ENCODE results near the gene USP6NL. TPM values are rescaled to one million over a fixed set of nuclear protein-coding genes. Genes with fewer than 3 reads are reported as not detected.
A peak's percentile ranks its signal among the peaks of the same experiment; 100 is the strongest.

Gene USP6NL
- total and polyA plus RNA-seq, 9 of the 15 experiments (the other 6 are each of a cell fraction or from before 2014, with no cell fraction given): 3.2 to 26.6 (median 19.8) TPM

GRCh38 chr10:11612021-11613001, 861 bp upstream of the USP6NL start (continued):
- TF ChIP-seq TAF15 (IDR thresholded peaks at IDR 0.05; ENCODE audit: low read depth, low read length) (no peak), MEF2D (tag; conservative IDR thresholded peaks at IDR 0.05; ENCODE audit: low read depth) (peak; percentile 60; the same call in 1 of the 2 replicates), SRSF3 (IDR thresholded peaks at IDR 0.05; ENCODE audit: insufficient read depth, low read length) (no peak), ZNF764 (CRISPR knock-in tag; IDR thresholded peaks at IDR 0.05; ENCODE audit: low read depth) (no peak), GABPA (tag; conservative IDR thresholded peaks at IDR 0.05; ENCODE audit: low read depth) (peak; percentile 20; the same call in 1 of the 2 replicates), SMAD3 (CRISPR knock-in tag; conservative IDR thresholded peaks at IDR 0.05) (peak; percentile 64; the same call in 1 of the 2 replicates), SRSF7 (optimal IDR thresholded peaks at IDR 0.05; ENCODE audit: low read depth, low read length) (no peak), BRD9 (IDR thresholded peaks at IDR 0.05; ENCODE audit: low read depth, partially characterized antibody) (peak; percentile 93), SMARCA4 (IDR thresholded peaks at IDR 0.05) (peak; percentile 98), ZKSCAN3 (CRISPR knock-in tag; IDR thresholded peaks at IDR 0.05) (no peak), ETV5 (CRISPR knock-in tag; IDR thresholded peaks at IDR 0.05; ENCODE audit: low read depth) (peak; percentile 74), E2F5 (CRISPR knock-in tag; IDR thresholded peaks at IDR 0.05) (no peak), ZNF175 (CRISPR knock-in tag; IDR thresholded peaks at IDR 0.05; ENCODE audit: low read depth) (peak; percentile 73), ADNP (tag; IDR thresholded peaks at IDR 0.05) (peak; percentile 79), RNF2 (IDR thresholded peaks at IDR 0.05) (peak; percentile 94), HNRNPH1 (optimal IDR thresholded peaks at IDR 0.05; ENCODE audit: low read depth, low read length) (no peak), GABPB2 (CRISPR knock-in tag; conservative IDR thresholded peaks at IDR 0.05) (0 out of 2 replicates have a peak, but pooled peaks have one; percentile 8), TCF7 (IDR thresholded peaks at IDR 0.05; ENCODE audit: borderline replicate concordance) (peak; percentile 80; the same call in 1 of the 2 replicates), ETV1 (tag; conservative IDR thresholded peaks at IDR 0.05; ENCODE audit: low read depth) (peak; percentile 81)
- TF ChIP-seq, protein P1, sequence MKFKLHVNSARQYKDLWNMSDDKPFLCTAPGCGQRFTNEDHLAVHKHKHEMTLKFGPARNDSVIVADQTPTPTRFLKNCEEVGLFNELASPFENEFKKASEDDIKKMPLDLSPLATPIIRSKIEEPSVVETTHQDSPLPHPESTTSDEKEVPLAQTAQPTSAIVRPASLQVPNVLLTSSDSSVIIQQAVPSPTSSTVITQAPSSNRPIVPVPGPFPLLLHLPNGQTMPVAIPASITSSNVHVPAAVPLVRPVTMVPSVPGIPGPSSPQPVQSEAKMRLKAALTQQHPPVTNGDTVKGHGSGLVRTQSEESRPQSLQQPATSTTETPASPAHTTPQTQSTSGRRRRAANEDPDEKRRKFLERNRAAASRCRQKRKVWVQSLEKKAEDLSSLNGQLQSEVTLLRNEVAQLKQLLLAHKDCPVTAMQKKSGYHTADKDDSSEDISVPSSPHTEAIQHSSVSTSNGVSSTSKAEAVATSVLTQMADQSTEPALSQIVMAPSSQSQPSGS (CRISPR knock-in tag; IDR thresholded peaks at IDR 0.05): no peak
- TF ChIP-seq, protein P2, sequence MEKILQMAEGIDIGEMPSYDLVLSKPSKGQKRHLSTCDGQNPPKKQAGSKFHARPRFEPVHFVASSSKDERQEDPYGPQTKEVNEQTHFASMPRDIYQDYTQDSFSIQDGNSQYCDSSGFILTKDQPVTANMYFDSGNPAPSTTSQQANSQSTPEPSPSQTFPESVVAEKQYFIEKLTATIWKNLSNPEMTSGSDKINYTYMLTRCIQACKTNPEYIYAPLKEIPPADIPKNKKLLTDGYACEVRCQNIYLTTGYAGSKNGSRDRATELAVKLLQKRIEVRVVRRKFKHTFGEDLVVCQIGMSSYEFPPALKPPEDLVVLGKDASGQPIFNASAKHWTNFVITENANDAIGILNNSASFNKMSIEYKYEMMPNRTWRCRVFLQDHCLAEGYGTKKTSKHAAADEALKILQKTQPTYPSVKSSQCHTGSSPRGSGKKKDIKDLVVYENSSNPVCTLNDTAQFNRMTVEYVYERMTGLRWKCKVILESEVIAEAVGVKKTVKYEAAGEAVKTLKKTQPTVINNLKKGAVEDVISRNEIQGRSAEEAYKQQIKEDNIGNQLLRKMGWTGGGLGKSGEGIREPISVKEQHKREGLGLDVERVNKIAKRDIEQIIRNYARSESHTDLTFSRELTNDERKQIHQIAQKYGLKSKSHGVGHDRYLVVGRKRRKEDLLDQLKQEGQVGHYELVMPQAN (IDR thresholded peaks at IDR 0.05; ENCODE audit: borderline replicate concordance): 0 out of 2 replicates have a peak, but pooled peaks have one; percentile 49
- TF ChIP-seq, protein P3, sequence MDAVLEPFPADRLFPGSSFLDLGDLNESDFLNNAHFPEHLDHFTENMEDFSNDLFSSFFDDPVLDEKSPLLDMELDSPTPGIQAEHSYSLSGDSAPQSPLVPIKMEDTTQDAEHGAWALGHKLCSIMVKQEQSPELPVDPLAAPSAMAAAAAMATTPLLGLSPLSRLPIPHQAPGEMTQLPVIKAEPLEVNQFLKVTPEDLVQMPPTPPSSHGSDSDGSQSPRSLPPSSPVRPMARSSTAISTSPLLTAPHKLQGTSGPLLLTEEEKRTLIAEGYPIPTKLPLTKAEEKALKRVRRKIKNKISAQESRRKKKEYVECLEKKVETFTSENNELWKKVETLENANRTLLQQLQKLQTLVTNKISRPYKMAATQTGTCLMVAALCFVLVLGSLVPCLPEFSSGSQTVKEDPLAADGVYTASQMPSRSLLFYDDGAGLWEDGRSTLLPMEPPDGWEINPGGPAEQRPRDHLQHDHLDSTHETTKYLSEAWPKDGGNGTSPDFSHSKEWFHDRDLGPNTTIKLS (IDR thresholded peaks at IDR 0.05; ENCODE audit: borderline replicate concordance, low read depth): peak; percentile 43; the same call in 1 of the 2 replicates
